ENCODE measurements around the gene SRGAP3.

SRGAP3 gene

GRCh38 chr3:9149566-9149965 is 99.9 kb downstream of the SRGAP3 start:
- TF ChIP-seq ZFX (IDR thresholded peaks at IDR 0.05; ENCODE audit: borderline replicate concordance), result no peak
- H3K27ac ChIP-seq, result no peak overlapping the region

- no peak for TF ChIP-seq ZFX (IDR thresholded peaks at IDR 0.05; ENCODE audit: borderline replicate concordance)
- H3K27ac ChIP-seq, result no peak overlapping the region
Measured at GRCh38 chr3:9147896-9148266, 101.6 kb downstream of the SRGAP3 start.

DNA sequence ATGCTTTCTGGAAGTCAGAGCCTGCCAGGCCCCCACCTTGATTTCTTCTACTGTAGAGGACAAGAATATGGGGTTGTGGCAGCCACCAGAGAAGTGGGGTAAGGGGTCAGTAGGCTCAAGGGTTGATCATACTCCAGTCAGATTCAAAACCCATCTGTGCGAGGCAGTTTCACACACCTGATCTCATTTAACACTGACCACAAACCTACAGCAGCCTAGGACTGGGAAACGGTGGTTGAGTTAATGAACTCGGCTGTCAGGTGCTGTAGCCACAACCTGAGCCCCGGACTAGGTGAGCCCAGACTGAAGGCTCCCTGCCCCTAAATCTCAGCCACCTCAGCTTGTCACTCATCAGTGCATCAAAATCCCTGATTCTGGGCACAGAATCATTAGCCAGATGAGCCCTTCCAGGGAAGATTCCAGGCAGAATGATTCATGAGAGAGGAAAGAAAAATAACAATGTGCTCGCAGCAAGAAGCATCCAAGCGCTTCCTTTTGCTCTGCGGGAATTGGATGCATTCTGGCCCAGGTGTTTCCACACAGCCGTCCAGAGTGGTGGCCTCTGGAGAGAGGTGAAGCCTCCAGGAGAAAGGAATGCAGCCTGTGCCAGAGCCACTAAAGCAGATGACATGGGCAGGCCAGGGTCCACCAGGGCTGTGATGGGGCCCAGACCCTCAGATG is 102.1 kb downstream of the SRGAP3 start:
- TF ChIP-seq, protein P1, sequence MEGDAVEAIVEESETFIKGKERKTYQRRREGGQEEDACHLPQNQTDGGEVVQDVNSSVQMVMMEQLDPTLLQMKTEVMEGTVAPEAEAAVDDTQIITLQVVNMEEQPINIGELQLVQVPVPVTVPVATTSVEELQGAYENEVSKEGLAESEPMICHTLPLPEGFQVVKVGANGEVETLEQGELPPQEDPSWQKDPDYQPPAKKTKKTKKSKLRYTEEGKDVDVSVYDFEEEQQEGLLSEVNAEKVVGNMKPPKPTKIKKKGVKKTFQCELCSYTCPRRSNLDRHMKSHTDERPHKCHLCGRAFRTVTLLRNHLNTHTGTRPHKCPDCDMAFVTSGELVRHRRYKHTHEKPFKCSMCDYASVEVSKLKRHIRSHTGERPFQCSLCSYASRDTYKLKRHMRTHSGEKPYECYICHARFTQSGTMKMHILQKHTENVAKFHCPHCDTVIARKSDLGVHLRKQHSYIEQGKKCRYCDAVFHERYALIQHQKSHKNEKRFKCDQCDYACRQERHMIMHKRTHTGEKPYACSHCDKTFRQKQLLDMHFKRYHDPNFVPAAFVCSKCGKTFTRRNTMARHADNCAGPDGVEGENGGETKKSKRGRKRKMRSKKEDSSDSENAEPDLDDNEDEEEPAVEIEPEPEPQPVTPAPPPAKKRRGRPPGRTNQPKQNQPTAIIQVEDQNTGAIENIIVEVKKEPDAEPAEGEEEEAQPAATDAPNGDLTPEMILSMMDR (IDR thresholded peaks at IDR 0.05), result no peak
- TF ChIP-seq ZFX (IDR thresholded peaks at IDR 0.05; ENCODE audit: borderline replicate concordance), result no peak
- H3K27ac ChIP-seq, result no peak overlapping the region

- H3K27ac ChIP-seq, result no peak overlapping the region
- TF ChIP-seq, protein P1 (IDR thresholded peaks at IDR 0.05), result no peak
- TF ChIP-seq ZFX (IDR thresholded peaks at IDR 0.05; ENCODE audit: borderline replicate concordance), result no peak
Measured at GRCh38 chr3:9146367-9147071, 102.9 kb downstream of the SRGAP3 start.

DNA sequence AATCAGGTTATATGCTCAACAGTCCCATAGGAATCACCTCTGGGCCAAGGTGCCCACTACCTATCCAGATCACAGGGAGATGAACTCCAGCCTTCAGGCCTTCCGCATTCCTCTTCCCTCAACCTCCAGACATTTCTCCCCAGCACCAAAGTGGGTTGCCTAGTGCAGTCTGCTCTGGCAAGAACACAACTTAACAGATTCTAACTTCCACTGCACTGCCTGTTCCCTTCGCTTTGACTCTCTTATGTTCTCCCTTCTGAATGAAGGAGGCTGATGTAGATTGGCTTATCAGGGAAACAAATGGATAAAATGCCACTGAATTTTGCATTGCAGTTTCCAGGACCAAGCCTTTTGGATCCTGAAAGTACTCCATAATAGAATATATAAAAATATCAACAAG is 106.3 kb downstream of the SRGAP3 start:
- no peak overlapping the region for H3K27ac ChIP-seq
- TF ChIP-seq ZFX (IDR thresholded peaks at IDR 0.05; ENCODE audit: borderline replicate concordance), result no peak
- TF ChIP-seq, protein P1 (IDR thresholded peaks at IDR 0.05), result no peak

- H3K27ac ChIP-seq, result no peak overlapping the region
- no peak for TF ChIP-seq ZFX (IDR thresholded peaks at IDR 0.05; ENCODE audit: borderline replicate concordance)
- TF ChIP-seq, protein P1 (IDR thresholded peaks at IDR 0.05), result no peak
Measured at GRCh38 chr3:9142362-9142761, 107.1 kb downstream of the SRGAP3 start.

DNA sequence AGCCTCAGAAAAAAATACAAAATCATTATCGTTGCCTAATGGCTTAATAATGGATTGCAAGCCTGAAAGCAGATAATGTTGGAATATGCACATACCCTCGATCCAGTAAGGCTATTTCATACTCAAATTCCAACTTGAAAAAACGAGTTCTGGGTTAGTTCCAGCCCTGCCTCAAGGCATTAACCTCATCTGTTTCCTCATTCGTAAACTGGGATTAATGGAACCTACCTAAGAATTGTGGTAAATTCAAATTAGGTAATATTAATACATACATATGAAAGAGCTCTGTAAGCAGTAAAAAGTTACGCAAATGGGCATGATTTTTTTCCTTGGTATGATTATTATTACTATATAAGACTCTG is 107.5 kb downstream of the SRGAP3 start:
- H3K27ac ChIP-seq, result no peak overlapping the region
- TF ChIP-seq ZFX (IDR thresholded peaks at IDR 0.05; ENCODE audit: borderline replicate concordance), result no peak
- TF ChIP-seq, protein P1 (IDR thresholded peaks at IDR 0.05), result no peak

GRCh38 chr3:9139366-9139765 is 110.1 kb downstream of the SRGAP3 start:
- H3K27ac ChIP-seq, result no peak overlapping the region
- TF ChIP-seq, protein P1 (IDR thresholded peaks at IDR 0.05), result no peak
- no peak for TF ChIP-seq ZFX (IDR thresholded peaks at IDR 0.05; ENCODE audit: borderline replicate concordance)
